BLaER1 (cell line): ENCODE data around the gene PTPRM.

Source experiments
- H3K27ac ChIP-seq: shearing (Covaris generic); formaldehyde crosslinking; 2 replicates; pipeline ENCODE4 v1.8.1; 2022
- H3K27me3 ChIP-seq: shearing (Covaris generic); formaldehyde crosslinking; 2 replicates; pipeline ENCODE4 v1.8.1; 2022
- H3K36me3 ChIP-seq: shearing (Covaris generic); formaldehyde crosslinking; 2 replicates; pipeline ENCODE4 v1.8.1; 2022
- H3K4me1 ChIP-seq: shearing (Covaris generic); formaldehyde crosslinking; 2 replicates; pipeline ENCODE4 v1.8.1; 2022
- H3K4me2 ChIP-seq: shearing (Covaris generic); formaldehyde crosslinking; 2 replicates; pipeline ENCODE4 v1.8.1; 2022
- H3K4me3 ChIP-seq: shearing (Covaris generic); formaldehyde crosslinking; 2 replicates; pipeline ENCODE4 v1.8.1; 2022
- H3K9ac ChIP-seq: shearing (Covaris generic); formaldehyde crosslinking; 2 replicates; pipeline ENCODE4 v1.8.1; 2022
- H3K9me3 ChIP-seq: shearing (Covaris generic); formaldehyde crosslinking; 2 replicates; pipeline ENCODE4 v1.8.1; 2022
- H4K20me1 ChIP-seq: shearing (Covaris generic); formaldehyde crosslinking; 2 replicates; pipeline ENCODE4 v1.8.1; 2022
- Cebpa-rat ChIP-seq: shearing (Covaris generic); IDR thresholded peaks from 2 replicates; pipeline ENCODE4 v1.8.1; 2022

PTPRM gene

GRCh38 chr18:8413189-8413588, 846.1 kb downstream of the PTPRM start:
- Histone ChIP-seq H3K4me2 (no peak overlapping the region), H3K27ac (no peak overlapping the region), H3K4me1 (peaks cover 8% of the 10 kb centered on the region), H3K27me3 (no peaks in the 10 kb centered on the region), H3K4me3 (no peak overlapping the region), H3K36me3 (no peaks in the 10 kb centered on the region), H3K9me3 (peaks cover 13% of the 10 kb centered on the region), H4K20me1 (no peaks in the 10 kb centered on the region), H3K9ac (no peak overlapping the region)
- TF ChIP-seq Cebpa-rat = no peak

- no peak overlapping the region for H3K27ac ChIP-seq
- peaks cover 13% of the 10 kb centered on the region for H3K9me3 ChIP-seq
- peaks cover 2% of the 10 kb centered on the region for H3K4me1 ChIP-seq
- TF ChIP-seq Cebpa-rat = no peak
- no peaks in the 10 kb centered on the region for H4K20me1 ChIP-seq
- no peak overlapping the region for H3K4me2 ChIP-seq
- H3K4me3 ChIP-seq = no peak overlapping the region
- H3K27me3 ChIP-seq = no peaks in the 10 kb centered on the region
- H3K9ac ChIP-seq = no peak overlapping the region
- no peaks in the 10 kb centered on the region for H3K36me3 ChIP-seq
Measured at GRCh38 chr18:8413751-8414150, 846.6 kb downstream of the PTPRM start.

GRCh38 chr18:8416212-8417019, 849.3 kb downstream of the PTPRM start:
- TF ChIP-seq Cebpa-rat = no peak
- Histone ChIP-seq H4K20me1 (no peaks in the 10 kb centered on the region), H3K4me3 (no peak overlapping the region), H3K27me3 (no peaks in the 10 kb centered on the region), H3K9ac (no peak overlapping the region), H3K36me3 (no peaks in the 10 kb centered on the region), H3K4me2 (no peak overlapping the region), H3K27ac (no peak overlapping the region), H3K9me3 (peaks cover 13% of the 10 kb centered on the region), H3K4me1 (no peaks in the 10 kb centered on the region)

- H3K9ac ChIP-seq = no peak overlapping the region
- H3K4me1 ChIP-seq = no peaks in the 10 kb centered on the region
- H3K27ac ChIP-seq = no peak overlapping the region
- H3K4me2 ChIP-seq = no peak overlapping the region
- H3K36me3 ChIP-seq = no peaks in the 10 kb centered on the region
- H3K4me3 ChIP-seq = no peak overlapping the region
- H4K20me1 ChIP-seq = no peaks in the 10 kb centered on the region
- no peaks in the 10 kb centered on the region for H3K27me3 ChIP-seq
- no peak for TF ChIP-seq Cebpa-rat
- no peaks in the 10 kb centered on the region for H3K9me3 ChIP-seq
Measured at GRCh38 chr18:8422391-8422790, 855.3 kb downstream of the PTPRM start.

- TF ChIP-seq Cebpa-rat = no peak
- no peak overlapping the region for H3K4me2 ChIP-seq
Measured at GRCh38 chr18:8423051-8423557, 856.0 kb downstream of the PTPRM start.

GRCh38 chr18:8424481-8424880, 857.4 kb downstream of the PTPRM start:
- no peaks in the 10 kb centered on the region for H3K27me3 ChIP-seq
- no peaks in the 10 kb centered on the region for H3K4me1 ChIP-seq
- H3K36me3 ChIP-seq = no peaks in the 10 kb centered on the region
- no peak overlapping the region for H3K27ac ChIP-seq
- H3K9ac ChIP-seq = no peak overlapping the region
- H3K4me3 ChIP-seq = no peak overlapping the region
- no peaks in the 10 kb centered on the region for H3K9me3 ChIP-seq
- TF ChIP-seq Cebpa-rat = no peak
- H3K4me2 ChIP-seq = no peak overlapping the region
- no peaks in the 10 kb centered on the region for H4K20me1 ChIP-seq

More at GRCh38 chr18:8423051-8423557, 856.0 kb downstream of the PTPRM start:
- H3K4me1 ChIP-seq = no peaks in the 10 kb centered on the region
- H3K36me3 ChIP-seq = no peaks in the 10 kb centered on the region
- no peak overlapping the region for H3K27ac ChIP-seq
- no peaks in the 10 kb centered on the region for H4K20me1 ChIP-seq
- no peak overlapping the region for H3K9ac ChIP-seq
- no peaks in the 10 kb centered on the region for H3K9me3 ChIP-seq
- H3K4me3 ChIP-seq = no peak overlapping the region
- H3K27me3 ChIP-seq = no peaks in the 10 kb centered on the region

- Histone ChIP-seq H3K9ac (no peak overlapping the region), H4K20me1 (no peaks in the 10 kb centered on the region), H3K9me3 (no peaks in the 10 kb centered on the region), H3K4me3 (no peak overlapping the region), H3K27ac (no peak overlapping the region), H3K27me3 (no peaks in the 10 kb centered on the region), H3K4me2 (no peak overlapping the region), H3K36me3 (no peaks in the 10 kb centered on the region), H3K4me1 (no peaks in the 10 kb centered on the region)
- TF ChIP-seq Cebpa-rat = no peak
Measured at GRCh38 chr18:8424917-8425725, 858.0 kb downstream of the PTPRM start.

GRCh38 chr18:8426401-8426800, 859.3 kb downstream of the PTPRM start:
- Histone ChIP-seq H3K36me3 (no peaks in the 10 kb centered on the region), H4K20me1 (no peaks in the 10 kb centered on the region), H3K4me2 (no peak overlapping the region), H3K27me3 (no peaks in the 10 kb centered on the region), H3K27ac (no peak overlapping the region), H3K9me3 (no peaks in the 10 kb centered on the region), H3K4me1 (no peaks in the 10 kb centered on the region), H3K9ac (no peak overlapping the region), H3K4me3 (no peak overlapping the region)
- no peak for TF ChIP-seq Cebpa-rat

- Histone ChIP-seq H3K36me3 (no peaks in the 10 kb centered on the region), H3K4me3 (no peak overlapping the region), H3K9me3 (no peaks in the 10 kb centered on the region), H3K4me2 (no peak overlapping the region), H3K4me1 (no peaks in the 10 kb centered on the region), H4K20me1 (no peaks in the 10 kb centered on the region), H3K27ac (no peak overlapping the region), H3K27me3 (no peaks in the 10 kb centered on the region), H3K9ac (no peak overlapping the region)
- no peak for TF ChIP-seq Cebpa-rat
Measured at GRCh38 chr18:8427339-8427738, 860.2 kb downstream of the PTPRM start.

- Histone ChIP-seq H3K4me3 (no peak overlapping the region), H3K9me3 (no peaks in the 10 kb centered on the region), H3K27me3 (no peaks in the 10 kb centered on the region), H3K4me1 (no peaks in the 10 kb centered on the region), H4K20me1 (no peaks in the 10 kb centered on the region), H3K4me2 (no peak overlapping the region), H3K9ac (no peak overlapping the region), H3K36me3 (no peaks in the 10 kb centered on the region), H3K27ac (no peak overlapping the region)
- TF ChIP-seq Cebpa-rat = no peak
Measured at GRCh38 chr18:8428951-8429350, 861.8 kb downstream of the PTPRM start.
